ENCODE results near the gene CNTNAP2.

Gene CNTNAP2

DNA sequence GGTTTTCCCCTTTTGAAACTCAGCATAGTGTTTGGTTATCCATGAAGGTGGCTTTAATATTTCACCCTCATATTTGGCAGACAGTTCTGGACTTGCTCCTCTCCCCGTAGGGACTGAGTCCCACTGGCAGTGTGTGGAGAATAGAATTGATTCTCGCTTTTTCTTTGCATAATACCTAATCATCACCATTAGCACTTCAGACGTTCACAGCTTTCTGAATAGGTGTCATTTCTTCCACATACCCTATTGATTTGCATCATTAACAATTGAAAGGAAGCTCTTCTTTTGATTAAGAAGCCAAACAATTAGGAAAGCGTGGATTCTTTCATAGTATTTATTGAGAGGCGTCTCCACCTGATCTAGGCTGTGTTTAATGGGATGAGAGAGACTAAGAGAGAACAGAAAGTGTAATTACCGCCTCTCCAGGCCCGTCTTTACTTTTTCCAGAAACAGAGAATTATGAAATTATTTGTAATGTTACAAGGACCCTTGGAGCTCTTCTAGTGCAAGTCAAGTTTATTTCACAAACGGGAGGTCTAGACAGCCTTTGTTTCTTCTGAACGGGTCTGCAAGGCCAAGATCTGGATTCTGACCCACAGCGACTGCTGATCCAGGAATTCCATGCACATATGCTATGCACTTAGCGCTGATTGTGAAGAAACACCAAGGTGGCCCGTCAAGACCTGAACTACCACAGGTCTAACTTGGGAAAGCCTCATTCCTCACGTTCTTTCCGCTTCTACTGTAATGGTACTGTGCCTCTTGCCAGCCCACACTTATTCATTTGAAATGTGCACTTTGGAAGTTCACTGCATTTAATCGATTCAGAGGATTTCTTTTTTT lies 2224.1 kb downstream of the CNTNAP2 start:
- DNase-seq (ENCODE audit: low read depth) = no peak

DNA sequence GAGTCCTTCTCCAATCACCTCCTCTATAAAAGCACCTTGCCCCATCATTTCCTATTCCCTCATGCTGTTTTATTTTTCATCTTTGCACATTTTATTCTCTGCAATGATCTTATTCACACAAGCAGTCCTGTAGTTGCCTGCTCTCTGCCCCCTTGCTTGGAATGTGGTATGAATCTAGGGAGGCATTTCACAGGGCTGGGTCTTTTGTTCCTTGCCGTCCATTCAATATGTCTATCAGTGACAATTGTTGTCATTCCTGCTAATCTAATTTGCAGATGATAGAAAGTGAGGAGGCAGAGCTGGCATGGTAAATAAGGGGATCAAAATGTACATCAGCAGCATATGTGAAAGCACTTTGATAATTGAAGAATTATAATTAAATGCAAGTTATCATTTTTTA lies 2227.8 kb downstream of the CNTNAP2 start:
- DNase-seq (ENCODE audit: low read depth) = no peak

DNA sequence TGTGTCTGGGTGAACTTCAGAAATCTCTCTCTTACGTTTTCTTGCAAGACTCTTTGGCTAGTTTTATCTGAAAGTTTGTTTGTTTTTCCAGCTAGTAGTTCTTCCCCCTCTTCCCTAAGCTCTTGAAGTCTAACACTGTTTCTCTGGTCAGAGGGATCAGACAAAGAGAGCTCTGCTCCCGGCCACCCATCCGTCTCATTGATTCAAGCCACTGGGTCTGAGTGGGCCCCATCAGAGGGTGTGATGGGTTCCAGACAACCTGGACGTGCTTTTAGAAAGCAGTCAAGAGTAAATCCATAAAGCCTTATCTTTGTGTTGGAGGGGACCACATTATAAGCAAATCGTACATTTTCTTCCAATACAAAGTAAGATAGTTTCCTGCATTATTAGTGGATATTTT lies 2231.4 kb downstream of the CNTNAP2 start:
- no peak for DNase-seq (ENCODE audit: low read depth)

DNA sequence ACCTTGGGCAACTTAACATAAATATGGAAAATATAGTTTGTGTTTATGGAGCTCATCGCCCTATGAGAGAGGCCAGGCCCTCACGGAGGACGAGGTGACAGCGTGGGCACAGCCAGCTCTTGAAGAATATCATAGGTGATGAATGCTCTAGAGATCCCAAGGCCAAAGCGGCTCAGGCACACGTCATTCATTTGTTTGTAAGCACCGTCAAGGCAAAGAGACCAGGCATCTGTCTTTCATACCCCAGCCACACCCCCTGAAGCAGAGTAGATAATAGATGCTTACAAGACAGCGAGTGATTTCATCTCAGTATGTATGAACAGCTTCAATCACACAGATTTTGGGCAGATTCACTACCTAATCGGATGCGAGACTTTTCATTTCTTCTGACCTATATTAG lies 2231.9 kb downstream of the CNTNAP2 start:
- DNase-seq (ENCODE audit: low read depth) = no peak

DNA sequence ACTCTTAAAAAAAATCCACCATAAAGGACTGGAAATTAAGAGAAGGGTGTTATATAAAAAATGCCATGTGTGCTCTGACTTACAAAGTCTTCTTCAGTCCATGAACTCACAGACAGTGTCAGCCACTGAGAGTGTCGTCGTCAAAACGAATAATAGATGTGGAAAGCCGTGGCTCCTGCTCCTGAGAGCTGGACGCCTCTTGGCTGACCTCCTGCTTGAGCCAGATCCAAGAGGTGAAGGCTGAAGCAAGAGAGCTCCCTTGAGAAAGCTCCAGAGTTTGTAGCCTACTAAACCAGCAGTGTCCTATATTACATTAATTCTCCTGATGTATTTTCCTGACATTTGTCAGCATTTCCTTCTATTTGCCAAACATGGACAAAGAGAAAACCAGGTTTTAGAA lies 2239.7 kb downstream of the CNTNAP2 start:
- DNase-seq (ENCODE audit: low read depth) = no peak

DNA sequence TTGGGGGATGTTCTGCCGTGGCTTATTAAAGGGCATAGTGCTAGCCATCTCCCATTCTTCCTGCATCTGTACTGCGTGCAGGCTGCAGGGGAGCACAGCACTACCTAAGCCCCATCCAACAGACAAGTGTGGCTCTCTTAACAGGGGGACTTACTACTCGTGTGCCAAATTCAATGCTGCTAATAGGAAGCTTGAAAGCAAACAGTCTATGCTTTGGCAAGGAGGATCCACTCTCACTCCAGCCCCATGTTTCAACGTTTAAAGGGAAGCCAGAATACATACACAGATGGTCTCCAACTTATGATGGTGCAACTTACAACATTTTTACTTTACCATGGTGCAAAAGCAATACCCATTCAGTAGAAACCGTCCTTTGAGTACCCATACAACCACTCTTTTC lies 2245.9 kb downstream of the CNTNAP2 start:
- DNase-seq (ENCODE audit: low read depth) = no peak

DNA sequence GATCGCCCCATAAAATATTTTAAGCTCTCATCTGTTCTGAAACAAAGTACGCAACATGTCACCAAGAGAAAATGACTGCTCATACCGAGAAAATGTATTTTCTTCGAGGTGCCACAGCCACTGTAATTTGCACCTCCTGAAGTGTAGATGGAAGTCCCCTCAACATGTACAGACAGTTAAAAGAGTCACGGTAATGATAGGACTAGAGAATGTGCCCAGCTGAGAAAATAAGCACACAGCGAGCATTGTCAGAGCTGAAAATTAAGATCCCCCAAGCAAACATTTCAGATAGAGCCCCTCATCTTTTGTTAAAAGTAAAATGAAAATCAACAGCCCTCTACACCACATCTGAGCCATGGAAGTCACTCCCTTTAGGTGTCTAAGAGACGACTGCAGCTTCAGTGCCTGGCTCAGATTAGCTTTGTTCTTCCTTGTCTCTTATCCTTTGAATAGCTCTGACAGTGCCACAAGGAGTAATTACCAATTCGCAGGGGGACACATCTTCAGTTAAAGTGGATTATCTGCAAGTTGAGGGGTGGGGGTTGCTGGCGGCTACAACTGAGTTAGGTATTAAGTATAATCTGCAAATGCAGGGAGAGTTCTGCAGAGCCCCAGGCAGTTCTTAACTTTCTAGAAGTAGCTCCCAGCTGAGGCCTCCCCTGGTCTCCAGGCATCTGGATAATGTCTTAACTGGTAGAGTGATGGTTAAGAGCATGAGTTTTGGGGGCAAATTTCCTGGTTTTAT lies 2251.3 kb downstream of the CNTNAP2 start:
- no peak for DNase-seq (ENCODE audit: low read depth)

DNA sequence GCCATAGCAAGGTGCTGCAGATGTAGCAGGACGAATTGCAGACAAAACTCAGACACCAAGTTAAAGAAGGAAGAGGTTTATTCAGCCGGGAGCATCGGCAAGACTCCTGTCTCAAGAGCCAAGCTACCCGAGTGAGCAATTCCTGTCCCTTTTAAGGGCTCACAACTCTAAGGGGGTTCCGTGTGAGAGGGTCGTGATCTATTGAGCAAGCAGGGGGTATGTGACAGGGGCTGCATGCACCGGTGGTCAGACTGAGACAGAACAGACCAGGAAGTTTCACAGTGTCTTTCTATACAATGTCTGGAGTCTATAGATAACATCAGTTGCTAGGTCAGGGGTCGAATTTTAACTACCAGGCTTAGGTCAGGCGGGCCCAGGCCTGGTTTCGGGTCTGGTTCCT lies 2252.0 kb downstream of the CNTNAP2 start:
- no peak for DNase-seq (ENCODE audit: low read depth)

DNA sequence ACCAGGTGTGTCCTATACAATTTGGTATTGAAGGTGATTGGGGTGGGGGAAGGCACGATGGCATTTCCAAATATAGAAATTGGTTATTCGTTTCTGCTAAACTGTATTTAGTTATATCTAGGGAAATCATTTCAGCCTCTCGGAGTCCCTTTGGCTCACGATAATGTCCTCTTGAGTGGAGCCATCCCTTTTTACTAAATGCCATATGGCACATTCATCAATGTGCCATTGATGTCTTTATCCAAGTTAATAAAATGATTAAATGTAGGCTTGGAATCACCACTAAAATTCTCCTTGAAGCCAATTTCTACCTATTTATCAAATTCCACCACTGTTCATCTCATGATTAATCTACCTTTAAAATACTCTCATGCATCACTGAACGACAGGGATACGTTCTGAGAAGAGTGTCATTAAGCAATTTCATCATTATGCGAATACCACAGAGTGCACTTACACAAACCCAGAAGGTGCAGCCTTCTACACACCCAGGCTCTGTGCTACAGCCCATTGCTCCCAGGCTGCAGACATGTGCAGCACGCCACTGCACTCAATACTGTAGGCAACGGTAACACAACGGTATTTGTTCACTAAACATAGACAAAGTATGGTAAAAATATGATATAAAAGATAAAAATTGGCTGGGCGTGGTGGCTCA lies 2254.8 kb downstream of the CNTNAP2 start:
- DNase-seq (ENCODE audit: low read depth) = no peak

DNA sequence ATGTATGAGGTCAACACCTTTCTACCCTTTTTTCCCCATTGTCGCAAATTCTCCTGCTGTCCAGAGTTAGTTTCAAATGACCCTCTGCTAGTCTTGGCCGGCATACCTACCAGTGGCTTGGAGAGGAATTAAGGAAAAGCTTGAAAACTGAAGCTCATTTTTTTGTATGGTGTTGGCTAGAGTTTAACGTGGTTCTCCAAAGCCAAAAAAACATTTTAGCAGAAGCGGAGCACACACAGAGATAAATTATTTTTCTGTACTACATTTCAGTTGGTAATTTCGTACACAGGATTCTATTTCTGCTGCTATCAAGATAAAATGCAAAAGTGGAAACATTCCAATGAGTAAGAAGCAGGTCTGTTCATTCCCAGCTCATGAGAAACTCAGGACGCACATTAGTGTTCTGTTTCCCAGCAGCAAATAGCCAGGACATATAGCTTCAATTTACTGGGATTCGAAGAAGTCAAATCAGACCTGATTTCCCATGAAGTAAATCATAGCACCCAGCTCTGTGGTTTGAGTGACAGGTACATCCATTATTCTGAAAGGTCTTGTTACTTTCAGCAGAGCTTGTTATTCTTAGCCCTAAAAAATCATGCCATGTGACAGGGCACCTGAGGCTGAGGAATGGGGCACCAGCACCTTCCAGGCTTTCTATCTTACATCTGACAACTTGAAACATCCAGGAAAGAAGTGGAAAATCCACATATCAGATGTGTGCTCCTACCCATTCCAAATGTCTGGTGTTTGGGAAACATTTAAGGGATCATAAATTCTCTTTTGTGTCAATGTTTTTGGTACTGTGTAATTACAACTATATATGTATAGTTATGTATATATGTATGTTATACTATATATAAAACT lies 2258.0 kb downstream of the CNTNAP2 start:
- no peak for DNase-seq (ENCODE audit: low read depth)

DNA sequence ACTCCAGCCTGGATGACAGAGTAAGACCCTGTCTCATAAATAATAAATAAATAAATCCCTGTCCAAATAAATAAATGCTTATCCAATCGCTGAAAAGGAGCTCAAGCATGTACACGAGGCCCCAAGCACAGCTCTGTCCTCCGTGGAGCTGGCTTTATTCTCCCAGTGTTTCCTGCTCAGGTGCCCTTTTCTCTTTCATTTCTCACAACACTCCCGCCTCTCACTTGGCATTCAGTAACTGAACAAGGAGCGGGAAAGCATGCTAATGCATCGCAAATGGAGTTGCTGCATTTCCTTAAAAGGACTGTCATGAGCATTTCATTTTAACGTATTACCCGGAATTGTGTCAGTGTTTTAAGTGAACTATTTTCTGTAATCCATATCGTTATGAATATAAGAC lies 2263.1 kb downstream of the CNTNAP2 start:
- DNase-seq (ENCODE audit: low read depth) = no peak

DNA sequence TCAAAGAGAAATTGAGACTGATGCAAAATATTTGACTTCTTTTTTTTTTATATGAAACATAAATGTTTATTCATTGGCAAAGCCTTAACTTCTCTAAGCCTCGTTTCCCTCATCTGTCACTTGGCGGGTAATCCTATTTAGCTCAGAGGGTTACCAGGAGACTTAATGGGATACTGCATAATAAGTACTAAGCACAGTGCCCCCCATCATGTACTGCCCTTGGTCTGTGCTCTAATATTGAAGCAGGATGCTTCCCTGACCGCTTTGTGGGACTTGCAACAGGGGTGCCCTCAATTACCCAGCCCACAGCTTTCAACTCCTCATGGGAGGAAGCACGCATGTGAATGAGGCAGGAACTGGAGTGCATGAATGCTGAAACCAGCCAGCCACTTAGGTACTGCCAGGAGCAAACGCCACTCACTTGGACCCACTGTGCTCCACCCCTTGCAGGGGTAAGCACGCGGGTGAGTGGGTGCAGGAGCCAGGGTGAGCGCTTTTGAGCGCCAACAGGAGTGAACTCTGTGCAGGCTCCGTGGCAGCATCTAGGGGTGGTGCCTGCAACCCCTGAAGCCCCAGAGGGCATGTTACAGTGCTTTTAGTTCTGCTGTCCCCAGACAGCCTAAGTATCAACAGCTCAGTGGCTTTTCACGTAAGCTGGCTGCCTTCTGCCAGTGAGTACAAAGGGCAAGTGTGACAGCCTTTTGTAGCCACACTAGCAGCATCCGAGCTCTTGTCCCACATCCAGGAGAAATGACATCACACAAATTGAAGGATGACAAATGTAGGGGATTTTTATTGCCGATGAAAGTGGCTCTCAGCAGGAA lies 2264.2 kb downstream of the CNTNAP2 start:
- DNase-seq (ENCODE audit: low read depth) = no peak

DNA sequence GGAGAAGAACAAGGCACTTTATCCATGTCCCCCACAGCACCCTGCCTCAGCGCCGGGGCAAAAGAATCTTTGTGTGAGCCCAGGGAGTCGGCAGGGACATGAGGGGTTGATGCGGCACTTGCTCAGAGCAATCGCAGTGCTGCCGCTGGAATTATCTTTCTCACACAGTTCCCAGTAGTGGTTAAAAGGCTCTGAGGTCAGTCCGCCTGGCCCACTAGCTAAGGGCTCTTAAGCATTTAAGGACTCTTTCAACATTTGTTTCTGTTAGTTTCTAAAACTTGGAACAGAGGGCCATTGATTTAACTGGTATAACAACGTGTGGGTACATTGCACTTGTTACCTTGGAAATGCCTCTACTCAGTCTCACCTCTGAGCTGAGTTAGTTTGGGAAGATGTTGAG lies 2266.0 kb downstream of the CNTNAP2 start:
- no peak for DNase-seq (ENCODE audit: low read depth)

DNA sequence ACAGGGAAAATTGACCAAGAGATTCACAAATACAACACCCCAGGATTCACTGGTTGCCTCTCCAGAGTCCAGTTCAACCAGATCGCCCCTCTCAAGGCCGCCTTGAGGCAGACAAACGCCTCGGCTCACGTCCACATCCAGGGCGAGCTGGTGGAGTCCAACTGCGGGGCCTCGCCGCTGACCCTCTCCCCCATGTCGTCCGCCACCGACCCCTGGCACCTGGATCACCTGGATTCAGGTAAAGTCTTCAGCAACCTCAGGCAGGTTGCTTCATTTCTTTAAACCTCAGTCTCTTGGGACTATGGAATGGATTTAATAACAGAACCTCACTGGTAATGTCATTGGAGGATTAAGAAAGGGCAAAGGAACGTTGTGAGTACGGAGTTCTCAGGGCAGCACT lies 2267.1 kb downstream of the CNTNAP2 start:
- no peak for DNase-seq (ENCODE audit: low read depth)

DNA sequence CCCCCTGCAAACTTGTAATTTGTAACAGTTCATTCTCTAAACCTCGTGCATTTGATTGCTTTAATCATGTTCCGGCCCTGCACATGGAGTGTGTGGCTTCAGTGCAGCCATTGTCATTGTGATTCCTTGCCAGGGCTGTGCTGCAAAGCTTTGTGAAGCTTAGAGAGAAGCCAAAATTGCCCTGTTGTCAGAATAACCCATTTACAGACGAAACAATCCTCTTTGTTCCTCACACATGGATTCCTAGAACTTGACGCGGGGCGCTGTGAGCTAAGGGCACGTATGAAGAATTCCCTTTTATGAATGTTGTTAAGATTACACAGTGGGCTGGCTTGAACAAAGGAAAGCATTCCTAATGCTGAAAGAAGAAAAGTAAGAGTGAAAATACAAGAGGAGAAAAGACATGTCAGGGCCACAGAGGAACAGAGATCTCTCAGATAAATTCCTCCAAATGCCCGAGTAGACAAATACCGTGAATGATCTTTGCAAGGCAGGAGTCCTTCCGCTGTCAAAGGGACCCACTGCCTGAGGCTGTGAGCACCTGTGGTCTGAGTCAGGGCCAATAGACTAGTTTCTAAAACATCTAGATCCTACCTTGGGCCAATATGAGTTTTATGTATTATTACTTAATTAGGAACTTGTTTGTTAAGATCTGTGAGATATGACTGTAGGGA lies 2268.5 kb downstream of the CNTNAP2 start:
- DNase-seq (ENCODE audit: low read depth) = no peak

DNA sequence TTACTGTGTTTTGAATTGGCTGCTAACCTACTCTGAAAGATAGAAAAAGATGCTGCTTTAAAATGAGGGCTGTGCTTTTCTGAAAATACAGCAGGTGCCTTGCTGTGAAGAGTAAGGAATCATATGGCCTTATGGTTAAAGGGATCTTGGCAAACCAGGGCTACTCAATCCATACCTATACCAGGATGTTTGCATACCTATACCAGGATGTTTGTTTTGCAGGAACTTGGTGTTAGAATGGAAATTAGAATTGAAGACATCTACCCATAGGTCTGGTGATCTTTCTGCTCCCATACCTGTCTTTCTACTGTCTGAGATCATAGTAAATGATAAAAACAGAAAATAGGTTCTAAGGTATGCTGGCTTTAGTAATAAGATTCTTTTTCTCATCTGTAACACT lies 2273.8 kb downstream of the CNTNAP2 start:
- no peak for DNase-seq (ENCODE audit: low read depth)

DNA sequence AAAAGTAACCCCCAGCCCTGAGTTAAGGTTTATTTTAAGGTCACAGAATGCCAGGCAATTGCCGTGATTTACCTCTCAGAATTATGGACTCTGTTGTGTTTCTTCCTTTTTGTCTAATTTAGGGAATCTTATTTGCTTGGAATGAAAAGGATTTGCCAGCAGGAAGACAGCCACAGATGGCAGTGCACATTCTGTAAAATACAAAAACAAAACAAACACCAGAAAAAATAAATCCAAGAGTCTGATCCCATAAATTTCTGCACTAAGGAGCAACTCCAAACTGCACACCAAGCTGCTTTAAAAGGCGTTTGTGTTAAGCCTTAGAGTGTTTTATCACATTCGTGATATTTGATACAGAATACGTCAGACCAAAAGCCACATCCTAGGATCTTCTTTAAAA lies 2275.0 kb downstream of the CNTNAP2 start:
- DNase-seq (ENCODE audit: low read depth) = no peak

DNA sequence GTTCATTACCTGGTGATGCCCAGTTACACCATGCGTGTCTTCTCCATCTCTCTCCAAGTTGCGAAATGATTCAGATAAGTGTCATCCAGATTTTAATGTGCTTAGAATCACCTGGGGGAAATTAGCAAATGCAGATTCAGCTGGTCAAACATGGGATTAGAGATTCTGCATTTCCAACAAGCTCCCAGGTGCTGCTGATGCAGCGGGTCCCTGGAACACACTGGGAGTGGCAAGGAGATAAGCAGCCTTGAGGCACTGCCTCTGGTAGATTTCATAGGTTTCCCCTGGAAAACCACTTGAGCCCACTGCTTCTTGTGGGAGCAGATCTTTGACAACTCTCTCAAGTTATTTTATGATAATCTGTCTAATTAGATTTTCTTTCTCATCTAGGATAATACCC lies 2278.0 kb downstream of the CNTNAP2 start:
- no peak for DNase-seq (ENCODE audit: low read depth)

DNA sequence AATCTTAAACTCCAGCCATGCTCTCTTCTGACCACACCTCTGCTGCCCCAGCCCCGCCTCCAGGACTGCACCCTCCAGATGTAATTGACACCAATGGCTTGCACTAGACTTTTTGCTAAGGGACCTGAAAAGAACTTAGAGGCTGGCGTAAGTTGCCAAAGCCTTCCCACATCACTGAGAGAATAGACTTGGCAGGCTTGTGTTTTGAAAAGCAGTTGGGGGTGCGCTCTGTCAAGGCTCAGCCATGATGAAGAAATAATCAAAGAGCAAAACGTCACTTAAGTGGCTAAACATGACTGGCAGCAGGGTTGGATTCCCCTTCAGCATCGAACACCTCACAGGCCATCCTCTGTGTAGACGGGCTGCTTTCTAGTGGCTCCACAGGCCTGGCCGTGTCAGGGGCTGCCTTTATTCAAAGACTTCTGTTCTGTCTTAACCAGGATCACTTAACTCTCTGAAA lies 2278.8 kb downstream of the CNTNAP2 start:
- DNase-seq (ENCODE audit: low read depth) = no peak

DNA sequence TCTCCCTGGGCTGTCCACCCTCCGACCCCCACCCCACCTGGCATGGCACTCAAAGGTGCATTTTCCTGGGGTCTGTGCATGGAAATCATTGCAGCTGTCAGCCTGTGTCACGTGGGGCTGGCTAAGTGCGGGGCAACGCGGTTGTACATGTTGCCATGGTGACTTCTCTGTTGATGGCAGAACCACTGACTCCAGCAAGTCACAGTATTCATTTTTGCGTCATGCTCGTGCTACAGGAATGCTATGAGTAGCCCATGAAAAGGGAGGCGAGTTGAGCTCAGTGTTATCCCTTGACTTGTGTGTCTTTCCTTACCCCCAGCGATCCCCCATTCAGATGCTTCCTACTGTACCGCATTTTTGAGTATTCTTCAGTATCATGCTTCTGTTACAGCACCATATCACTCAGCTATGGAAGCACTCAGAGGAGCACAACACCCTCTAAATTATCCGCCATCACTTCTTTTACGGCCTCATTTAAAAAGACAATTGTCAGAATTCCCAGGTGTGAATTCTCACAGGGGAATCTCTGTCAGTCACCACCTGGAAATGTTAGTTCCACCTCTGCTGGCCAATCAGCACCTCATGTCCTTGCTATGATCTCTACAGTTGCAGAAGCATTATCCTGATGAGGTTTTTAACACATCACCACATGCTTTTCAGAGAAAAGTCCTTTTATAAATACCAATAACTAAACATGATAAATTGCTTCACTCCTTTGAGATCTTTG lies 2279.6 kb downstream of the CNTNAP2 start:
- no peak for DNase-seq (ENCODE audit: low read depth)
